Head of caudate nucleus (tissue), 42 donors: ENCODE results near the gene TIMP1.
A peak's percentile ranks its signal among the peaks of the same experiment; 100 is the strongest.
"Not testable (repeated sequence)": the region's sequence is repeated elsewhere in the genome, so short reads cannot be mapped to it uniquely, and the experiment has no call there.

Experiments used
- DNase-seq, 42 donors: peaks; one replicate each; pipeline versions ENCODE4 v3.0.0 to v3.0.0-alpha.2; 2020 to 2021; ENCODE audit warnings: mixed read lengths in 7 of 42
- intact Hi-C: fragments of 100-400 bp; cut with DNase I; formaldehyde crosslinking; loops from one replicate; pipeline ENCODE4 v1.15.0; 2022

The TIMP1 gene

GRCh38 chrX:47590984-47591383, 8.7 kb downstream of the TIMP1 start:
- peak in 2 of 42 donors; percentile 5 to 23 for DNase-seq

GRCh38 chrX:47593522-47593921, 11.3 kb downstream of the TIMP1 start:
- intact Hi-C loops, result no loop called here
- no peak for DNase-seq

More at GRCh38 chrX:47590984-47591383, 8.7 kb downstream of the TIMP1 start:
- intact Hi-C loops, result no loop called here

- intact Hi-C loops, result no loop called here
- DNase-seq, result peak in 2 of 42 donors; percentile 9 to 13
Measured at GRCh38 chrX:47595716-47596251, 13.5 kb downstream of the TIMP1 start.

GRCh38 chrX:47596256-47596655, 14.0 kb downstream of the TIMP1 start:
- intact Hi-C loops, result no loop called here
- DNase-seq, result no peak

- no peak for DNase-seq
- intact Hi-C loops, result no loop called here
Measured at GRCh38 chrX:47597222-47597621, 15.0 kb downstream of the TIMP1 start.

- intact Hi-C loops, result not testable (repeated sequence)
- DNase-seq, result peak in 2 of 42 donors; percentile 2 to 36
Measured at GRCh38 chrX:47603125-47603524, 20.9 kb downstream of the TIMP1 start.

GRCh38 chrX:47605024-47605423, 22.8 kb downstream of the TIMP1 start:
- intact Hi-C loops, result no loop called here
- DNase-seq, result peak in 2 of 42 donors; percentile 2 to 7

- no peak for DNase-seq
- intact Hi-C loops, result no loop called here
Measured at GRCh38 chrX:47607091-47607490, 24.9 kb downstream of the TIMP1 start.

- peak in 24 of 42 donors; percentile 5 to 54 (median 27) for DNase-seq
- intact Hi-C loops, result no loop called here
Measured at GRCh38 chrX:47608130-47608810, 26.0 kb downstream of the TIMP1 start.

GRCh38 chrX:47610511-47610910, 28.3 kb downstream of the TIMP1 start:
- intact Hi-C loops, result no loop called here
- no peak for DNase-seq

GRCh38 chrX:47611489-47611888, 29.3 kb downstream of the TIMP1 start:
- intact Hi-C loops, result no loop called here
- DNase-seq, result no peak

- intact Hi-C loops, result no loop called here
- peak in 2 of 42 donors; percentile 11 to 29 for DNase-seq
Measured at GRCh38 chrX:47611926-47612325, 29.7 kb downstream of the TIMP1 start.

GRCh38 chrX:47612418-47612817, 30.2 kb downstream of the TIMP1 start:
- intact Hi-C loops, result no loop called here
- peak in 2 of 42 donors; percentile 9 to 16 for DNase-seq

- intact Hi-C loops, result no loop called here
- DNase-seq, result peak in 34 of 42 donors; percentile 6 to 80 (median 41)
Measured at GRCh38 chrX:47613082-47613481, 30.8 kb downstream of the TIMP1 start.

- peak in 4 of 42 donors; percentile 5 to 34 (median 11) for DNase-seq
- intact Hi-C loops, result no loop called here
Measured at GRCh38 chrX:47614618-47615017, 32.4 kb downstream of the TIMP1 start.

GRCh38 chrX:47618923-47619485, 36.8 kb downstream of the TIMP1 start:
- peak in 1 of 42 donors; percentile 14 for DNase-seq
- intact Hi-C loops, result no loop called here

GRCh38 chrX:47619486-47620302, 37.5 kb downstream of the TIMP1 start, which contains the start of gene SYN1:
Gene SYN1, minus strand, starts transcription at chrX:47619857. Its CDS starts 129 bp downstream, at chrX:47619728.
- intact Hi-C loops, result no loop called here

GRCh38 chrX:47620303-47620685, 38.1 kb downstream of the TIMP1 start:
- peak in 32 of 42 donors; percentile 13 to 80 (median 40) for DNase-seq
- intact Hi-C loops, result no loop called here

More at GRCh38 chrX:47619486-47620302, 37.5 kb downstream of the TIMP1 start, which contains the start of gene SYN1:
- DNase-seq, result peak; percentile 52 to 90 (median 82)

GRCh38 chrX:47621851-47622250, 39.6 kb downstream of the TIMP1 start:
- intact Hi-C loops, result no loop called here
- peak in 1 of 42 donors; percentile 3 for DNase-seq
